Gastroesophageal sphincter (tissue), 3 donors: ENCODE data around the gene KAT7.

Experiments used
- POLR2AphosphoS5 ChIP-seq: sonication (generic); formaldehyde crosslinking; IDR thresholded peaks from one replicate; pipeline ENCODE4 v1.6.1; 2017; ENCODE audit warnings: antibody characterized with exemption
- TF ChIP-seq, protein P1 (sequence below), 4 experiments: fragments of 200-600 bp in 2 of 4; fragments of 450-650 bp in 2 of 4; sonication (generic) in 1 of 4; IDR thresholded peaks; one replicate each; pipeline ENCODE4 v1.5.1; 2017 to 2019; ENCODE audit warnings: antibody characterized with exemption in 4 of 4, mild to moderate bottlenecking in 2 of 4, moderate library complexity in 2 of 4

DNA sequence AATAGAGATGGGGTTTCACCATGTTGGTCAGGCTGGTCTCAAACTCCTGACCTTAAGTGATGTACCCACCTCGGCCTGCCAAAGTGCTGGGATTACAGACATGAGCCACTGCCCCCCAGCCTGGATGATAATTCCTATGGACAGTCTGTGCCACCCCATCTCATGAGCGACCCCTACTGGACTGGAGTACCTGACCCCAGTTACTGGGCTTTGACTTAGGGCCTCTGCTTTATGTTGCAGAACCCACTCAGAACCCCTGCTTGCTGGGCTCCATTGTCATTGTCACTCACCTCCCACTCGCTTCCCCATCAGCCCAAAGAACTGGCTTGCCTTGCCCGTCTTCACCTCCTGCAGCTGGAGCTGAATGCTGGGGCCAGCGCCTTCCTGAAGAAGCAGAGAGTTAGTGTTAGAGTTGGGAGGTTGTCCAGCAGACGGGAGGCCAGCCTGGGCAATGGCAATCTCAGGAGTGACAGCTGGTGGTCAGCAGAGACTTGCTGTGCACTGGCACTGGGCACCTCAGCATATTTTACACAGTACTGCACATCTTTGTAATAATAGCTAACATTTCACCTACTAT lies 55.4 kb downstream of the KAT7 start:
- TF ChIP-seq, protein P1, sequence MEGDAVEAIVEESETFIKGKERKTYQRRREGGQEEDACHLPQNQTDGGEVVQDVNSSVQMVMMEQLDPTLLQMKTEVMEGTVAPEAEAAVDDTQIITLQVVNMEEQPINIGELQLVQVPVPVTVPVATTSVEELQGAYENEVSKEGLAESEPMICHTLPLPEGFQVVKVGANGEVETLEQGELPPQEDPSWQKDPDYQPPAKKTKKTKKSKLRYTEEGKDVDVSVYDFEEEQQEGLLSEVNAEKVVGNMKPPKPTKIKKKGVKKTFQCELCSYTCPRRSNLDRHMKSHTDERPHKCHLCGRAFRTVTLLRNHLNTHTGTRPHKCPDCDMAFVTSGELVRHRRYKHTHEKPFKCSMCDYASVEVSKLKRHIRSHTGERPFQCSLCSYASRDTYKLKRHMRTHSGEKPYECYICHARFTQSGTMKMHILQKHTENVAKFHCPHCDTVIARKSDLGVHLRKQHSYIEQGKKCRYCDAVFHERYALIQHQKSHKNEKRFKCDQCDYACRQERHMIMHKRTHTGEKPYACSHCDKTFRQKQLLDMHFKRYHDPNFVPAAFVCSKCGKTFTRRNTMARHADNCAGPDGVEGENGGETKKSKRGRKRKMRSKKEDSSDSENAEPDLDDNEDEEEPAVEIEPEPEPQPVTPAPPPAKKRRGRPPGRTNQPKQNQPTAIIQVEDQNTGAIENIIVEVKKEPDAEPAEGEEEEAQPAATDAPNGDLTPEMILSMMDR (IDR thresholded peaks at IDR 0.05): peak in 1 of 4 experiments; percentile 13
- TF ChIP-seq POLR2AphosphoS5: no peak
